ENCODE results near the gene CETN3. TPM values are rescaled to one million over a fixed set of nuclear protein-coding genes. Genes with fewer than 3 reads are reported as not detected.

CETN3 gene
- total RNA-seq, 1 donor, result 6.9 TPM

GRCh38 chr5:90402521-90403255 is 6.9 kb downstream of the CETN3 start:
- H4K20me1 ChIP-seq (ENCODE audit: insufficient read depth, low read length), result no peaks in the 10 kb centered on the region
- H2AFZ ChIP-seq (ENCODE audit: low read length), result no peak overlapping the region
- H3K27me3 ChIP-seq (ENCODE audit: insufficient read depth, low read length), result no peaks in the 10 kb centered on the region
- H3K4me1 ChIP-seq (ENCODE audit: insufficient read depth, low read length), result peaks cover 5% of the 10 kb centered on the region
- H3K4me2 ChIP-seq (ENCODE audit: insufficient read depth, low read length), result no peak overlapping the region
- peaks cover 11% of the 10 kb centered on the region for H3K36me3 ChIP-seq (ENCODE audit: insufficient read depth, low read length)
- TF ChIP-seq, protein P1, sequence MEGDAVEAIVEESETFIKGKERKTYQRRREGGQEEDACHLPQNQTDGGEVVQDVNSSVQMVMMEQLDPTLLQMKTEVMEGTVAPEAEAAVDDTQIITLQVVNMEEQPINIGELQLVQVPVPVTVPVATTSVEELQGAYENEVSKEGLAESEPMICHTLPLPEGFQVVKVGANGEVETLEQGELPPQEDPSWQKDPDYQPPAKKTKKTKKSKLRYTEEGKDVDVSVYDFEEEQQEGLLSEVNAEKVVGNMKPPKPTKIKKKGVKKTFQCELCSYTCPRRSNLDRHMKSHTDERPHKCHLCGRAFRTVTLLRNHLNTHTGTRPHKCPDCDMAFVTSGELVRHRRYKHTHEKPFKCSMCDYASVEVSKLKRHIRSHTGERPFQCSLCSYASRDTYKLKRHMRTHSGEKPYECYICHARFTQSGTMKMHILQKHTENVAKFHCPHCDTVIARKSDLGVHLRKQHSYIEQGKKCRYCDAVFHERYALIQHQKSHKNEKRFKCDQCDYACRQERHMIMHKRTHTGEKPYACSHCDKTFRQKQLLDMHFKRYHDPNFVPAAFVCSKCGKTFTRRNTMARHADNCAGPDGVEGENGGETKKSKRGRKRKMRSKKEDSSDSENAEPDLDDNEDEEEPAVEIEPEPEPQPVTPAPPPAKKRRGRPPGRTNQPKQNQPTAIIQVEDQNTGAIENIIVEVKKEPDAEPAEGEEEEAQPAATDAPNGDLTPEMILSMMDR (IDR thresholded peaks at IDR 0.05; ENCODE audit: extremely low read depth, low read depth, low read length), result no peak
- no peaks in the 10 kb centered on the region for H3K9me3 ChIP-seq (ENCODE audit: low read depth, low read length)
- no peak for DNase-seq (ENCODE audit: insufficient read length, low spot score, missing footprints)
- no peak overlapping the region for H3K4me3 ChIP-seq (ENCODE audit: insufficient read depth, low read length)
- peaks cover 3% of the 10 kb centered on the region for H3K79me2 ChIP-seq (ENCODE audit: insufficient read depth, low read length)
- H3K27ac ChIP-seq (ENCODE audit: low read depth, low read length), result no peak overlapping the region

DNA sequence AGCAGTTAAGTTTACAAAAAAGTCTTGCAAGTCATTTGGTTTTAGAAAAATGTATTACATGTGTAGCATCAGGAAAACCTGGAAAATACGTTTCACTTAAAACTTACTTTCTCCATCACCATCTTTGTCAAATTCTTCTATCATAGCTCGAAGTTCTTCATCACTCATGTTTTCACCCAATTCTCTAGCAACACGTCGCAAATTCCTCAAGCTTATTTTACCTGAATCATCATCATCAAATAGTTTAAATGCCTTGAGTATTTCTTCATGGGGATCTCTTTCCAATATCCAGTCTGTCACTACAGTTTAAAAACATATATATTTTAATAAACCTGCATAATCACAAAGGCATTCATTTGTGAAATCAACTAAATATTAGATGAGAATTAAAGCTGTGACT is 10.3 kb downstream of the CETN3 start:
- H3K27me3 ChIP-seq (ENCODE audit: insufficient read depth, low read length), result no peaks in the 10 kb centered on the region
- H4K20me1 ChIP-seq (ENCODE audit: insufficient read depth, low read length), result no peaks in the 10 kb centered on the region
- no peak for DNase-seq (ENCODE audit: insufficient read length, low spot score, missing footprints)
- no peaks in the 10 kb centered on the region for H3K9me3 ChIP-seq (ENCODE audit: low read depth, low read length)
- no peaks in the 10 kb centered on the region for H3K79me2 ChIP-seq (ENCODE audit: insufficient read depth, low read length)
- peaks cover 8% of the 10 kb centered on the region for H3K36me3 ChIP-seq (ENCODE audit: insufficient read depth, low read length)
- no peak overlapping the region for H3K4me3 ChIP-seq (ENCODE audit: insufficient read depth, low read length)
- no peaks in the 10 kb centered on the region for H3K4me1 ChIP-seq (ENCODE audit: insufficient read depth, low read length)
- no peak overlapping the region for H3K4me2 ChIP-seq (ENCODE audit: insufficient read depth, low read length)
- no peak overlapping the region for H2AFZ ChIP-seq (ENCODE audit: low read length)
- H3K27ac ChIP-seq (ENCODE audit: low read depth, low read length), result no peak overlapping the region
- TF ChIP-seq, protein P1 (IDR thresholded peaks at IDR 0.05; ENCODE audit: extremely low read depth, low read depth, low read length), result no peak

- Histone ChIP-seq H3K27me3 (ENCODE audit: insufficient read depth, low read length) (no peaks in the 10 kb centered on the region), H3K36me3 (ENCODE audit: insufficient read depth, low read length) (peaks cover 7% of the 10 kb centered on the region), H3K4me1 (ENCODE audit: insufficient read depth, low read length) (no peaks in the 10 kb centered on the region), H3K4me2 (ENCODE audit: insufficient read depth, low read length) (no peak overlapping the region), H2AFZ (ENCODE audit: low read length) (no peak overlapping the region), H4K20me1 (ENCODE audit: insufficient read depth, low read length) (no peaks in the 10 kb centered on the region), H3K4me3 (ENCODE audit: insufficient read depth, low read length) (no peak overlapping the region), H3K9me3 (ENCODE audit: low read depth, low read length) (no peaks in the 10 kb centered on the region), H3K27ac (ENCODE audit: low read depth, low read length) (no peak overlapping the region), H3K79me2 (ENCODE audit: insufficient read depth, low read length) (no peaks in the 10 kb centered on the region)
- DNase-seq (ENCODE audit: insufficient read length, low spot score, missing footprints), result no peak
- TF ChIP-seq, protein P1 (IDR thresholded peaks at IDR 0.05; ENCODE audit: extremely low read depth, low read depth, low read length), result no peak
Measured at GRCh38 chr5:90398726-90399125, 10.8 kb downstream of the CETN3 start.

DNA sequence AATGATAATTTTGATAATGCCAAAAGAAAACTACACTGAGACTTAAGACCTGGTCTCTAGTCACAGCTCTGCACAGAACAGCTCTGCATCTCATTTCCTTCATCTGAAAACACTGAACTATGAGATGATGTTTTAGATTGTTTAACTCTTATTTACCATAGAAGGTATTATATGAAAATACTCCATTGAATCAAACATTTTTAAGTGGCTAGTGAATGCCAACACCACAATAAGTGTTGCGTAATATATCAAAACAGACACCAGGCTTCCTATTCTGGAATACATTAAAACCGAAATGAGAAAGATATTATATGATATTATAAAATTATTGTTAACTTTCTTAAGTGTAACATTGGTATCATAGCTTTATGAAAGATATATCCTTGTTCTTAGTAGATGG is 14.6 kb downstream of the CETN3 start:
- no peaks in the 10 kb centered on the region for H4K20me1 ChIP-seq (ENCODE audit: insufficient read depth, low read length)

More for the DNA sequence above, 14.6 kb downstream of the CETN3 start:
- Histone ChIP-seq H3K4me1 (ENCODE audit: insufficient read depth, low read length) (no peaks in the 10 kb centered on the region), H3K27ac (ENCODE audit: low read depth, low read length) (no peak overlapping the region), H3K79me2 (ENCODE audit: insufficient read depth, low read length) (no peaks in the 10 kb centered on the region), H3K36me3 (ENCODE audit: insufficient read depth, low read length) (peaks cover 7% of the 10 kb centered on the region), H3K4me3 (ENCODE audit: insufficient read depth, low read length) (no peak overlapping the region), H3K27me3 (ENCODE audit: insufficient read depth, low read length) (no peaks in the 10 kb centered on the region), H3K4me2 (ENCODE audit: insufficient read depth, low read length) (no peak overlapping the region), H2AFZ (ENCODE audit: low read length) (no peak overlapping the region), H3K9me3 (ENCODE audit: low read depth, low read length) (no peaks in the 10 kb centered on the region)
- DNase-seq (ENCODE audit: insufficient read length, low spot score, missing footprints), result no peak
- TF ChIP-seq, protein P1 (IDR thresholded peaks at IDR 0.05; ENCODE audit: extremely low read depth, low read depth, low read length), result no peak
